ENCODE measurements around the gene DUSP8.
"Not testable (repeated sequence)": the region's sequence is repeated elsewhere in the genome, so short reads cannot be mapped to it uniquely, and the experiment has no call there.

Gene DUSP8

DNA sequence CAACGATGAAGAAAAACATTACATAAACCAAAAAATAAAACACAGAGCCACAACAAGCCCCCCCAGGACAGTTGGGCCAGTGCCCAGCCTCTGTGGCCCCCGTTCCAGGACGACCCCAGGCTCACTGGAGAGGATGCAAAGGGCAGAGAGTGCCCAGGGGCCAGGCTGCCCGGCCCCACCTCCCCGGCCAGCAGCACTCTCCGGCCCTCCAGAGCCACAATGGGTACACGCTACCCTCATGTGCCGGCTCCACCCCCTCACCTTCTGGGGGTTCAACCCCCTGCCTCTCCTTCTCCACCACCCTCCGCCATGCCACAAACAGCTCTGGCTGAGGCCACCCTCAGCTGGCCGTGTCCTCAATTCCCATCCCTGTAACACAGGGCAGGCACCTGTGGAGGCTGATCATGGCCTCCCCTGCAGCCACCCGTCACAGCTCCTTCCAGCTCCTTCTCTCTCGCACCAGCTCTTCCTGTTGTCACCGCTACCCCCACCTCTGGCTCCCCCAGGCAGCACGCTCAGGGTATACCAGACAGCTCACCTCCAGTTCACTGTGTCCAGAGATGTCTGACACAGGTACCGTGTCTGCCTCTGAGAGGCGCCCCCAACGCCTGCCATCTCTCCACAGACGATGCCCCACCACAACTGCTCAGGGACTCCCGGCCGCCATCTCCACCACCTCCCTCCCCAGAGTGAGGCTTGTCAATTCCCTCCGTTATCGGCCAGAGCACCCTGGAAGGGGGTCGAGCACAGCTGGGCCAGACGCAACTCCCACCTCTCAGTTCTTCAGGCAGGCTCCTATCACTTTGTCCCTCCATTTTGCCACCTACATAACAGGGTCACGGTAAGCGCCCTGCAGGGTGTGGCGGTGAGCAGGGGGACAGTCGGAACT lies 54.7 kb downstream of the DUSP8 start:
- H3K27ac ChIP-seq (ENCODE audit: low read depth, low read length): no peak overlapping the region
- no peak overlapping the region for H3K9ac ChIP-seq (ENCODE audit: low read depth, low read length)
- H3K27me3 ChIP-seq (ENCODE audit: insufficient read depth, low read length): no peaks in the 10 kb centered on the region
- H3K36me3 ChIP-seq (ENCODE audit: insufficient read depth, low read length): no peaks in the 10 kb centered on the region
- H3K4me1 ChIP-seq (ENCODE audit: insufficient read depth, low read length): peaks cover 7% of the 10 kb centered on the region
- H3K9me3 ChIP-seq (ENCODE audit: insufficient read depth, low read depth, low read length): no peaks in the 10 kb centered on the region
- 92% methylated on average over 28 of the region's 28 CpGs for WGBS
- H3K4me3 ChIP-seq (ENCODE audit: low read length): no peak overlapping the region

DNA sequence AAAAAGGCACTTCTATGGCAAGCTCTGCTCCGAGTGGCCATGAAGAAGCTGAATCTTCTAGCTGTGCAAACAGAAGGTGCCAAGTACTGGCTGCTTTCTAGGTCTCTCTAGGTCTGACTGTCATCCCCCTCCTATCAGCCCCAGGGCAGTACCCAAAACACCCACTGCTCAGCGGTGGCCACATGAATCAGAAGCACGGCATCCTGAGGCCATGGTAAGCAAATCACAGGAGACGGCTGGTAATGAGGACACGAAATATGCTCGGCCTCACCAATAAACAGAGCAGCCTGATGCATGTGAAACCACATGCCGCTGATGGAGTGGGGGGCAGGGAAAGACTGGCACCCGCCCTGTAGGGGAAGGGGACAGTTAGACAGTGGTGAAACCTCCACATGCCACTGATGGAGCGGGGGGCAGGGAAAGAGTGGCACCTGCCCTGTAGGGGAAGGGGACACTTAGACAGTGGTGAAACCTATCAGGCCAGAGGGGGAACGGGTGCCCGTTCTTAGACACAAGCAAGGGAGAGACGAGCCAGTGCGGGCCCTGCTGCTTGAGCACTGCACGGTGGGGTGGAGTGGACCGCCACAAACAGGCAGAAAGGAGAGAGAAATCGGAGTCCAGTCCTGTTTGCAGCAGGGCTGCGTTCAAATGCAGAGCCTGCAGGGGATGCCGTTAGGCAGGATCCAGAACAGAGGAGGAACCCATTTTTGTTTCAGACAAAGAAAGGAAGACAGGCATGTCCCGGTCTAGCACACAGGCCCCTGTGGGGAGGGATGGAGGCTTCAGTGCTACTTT lies 55.6 kb downstream of the DUSP8 start:
- WGBS: 86% methylated on average over 19 of the region's 19 CpGs
- no peaks in the 10 kb centered on the region for H3K27me3 ChIP-seq (ENCODE audit: insufficient read depth, low read length)
- H3K9me3 ChIP-seq (ENCODE audit: insufficient read depth, low read depth, low read length): no peaks in the 10 kb centered on the region
- no peak overlapping the region for H3K4me3 ChIP-seq (ENCODE audit: low read length)
- peaks cover 7% of the 10 kb centered on the region for H3K4me1 ChIP-seq (ENCODE audit: insufficient read depth, low read length)
- no peaks in the 10 kb centered on the region for H3K36me3 ChIP-seq (ENCODE audit: insufficient read depth, low read length)
- H3K9ac ChIP-seq (ENCODE audit: low read depth, low read length): no peak overlapping the region
- no peak overlapping the region for H3K27ac ChIP-seq (ENCODE audit: low read depth, low read length)

DNA sequence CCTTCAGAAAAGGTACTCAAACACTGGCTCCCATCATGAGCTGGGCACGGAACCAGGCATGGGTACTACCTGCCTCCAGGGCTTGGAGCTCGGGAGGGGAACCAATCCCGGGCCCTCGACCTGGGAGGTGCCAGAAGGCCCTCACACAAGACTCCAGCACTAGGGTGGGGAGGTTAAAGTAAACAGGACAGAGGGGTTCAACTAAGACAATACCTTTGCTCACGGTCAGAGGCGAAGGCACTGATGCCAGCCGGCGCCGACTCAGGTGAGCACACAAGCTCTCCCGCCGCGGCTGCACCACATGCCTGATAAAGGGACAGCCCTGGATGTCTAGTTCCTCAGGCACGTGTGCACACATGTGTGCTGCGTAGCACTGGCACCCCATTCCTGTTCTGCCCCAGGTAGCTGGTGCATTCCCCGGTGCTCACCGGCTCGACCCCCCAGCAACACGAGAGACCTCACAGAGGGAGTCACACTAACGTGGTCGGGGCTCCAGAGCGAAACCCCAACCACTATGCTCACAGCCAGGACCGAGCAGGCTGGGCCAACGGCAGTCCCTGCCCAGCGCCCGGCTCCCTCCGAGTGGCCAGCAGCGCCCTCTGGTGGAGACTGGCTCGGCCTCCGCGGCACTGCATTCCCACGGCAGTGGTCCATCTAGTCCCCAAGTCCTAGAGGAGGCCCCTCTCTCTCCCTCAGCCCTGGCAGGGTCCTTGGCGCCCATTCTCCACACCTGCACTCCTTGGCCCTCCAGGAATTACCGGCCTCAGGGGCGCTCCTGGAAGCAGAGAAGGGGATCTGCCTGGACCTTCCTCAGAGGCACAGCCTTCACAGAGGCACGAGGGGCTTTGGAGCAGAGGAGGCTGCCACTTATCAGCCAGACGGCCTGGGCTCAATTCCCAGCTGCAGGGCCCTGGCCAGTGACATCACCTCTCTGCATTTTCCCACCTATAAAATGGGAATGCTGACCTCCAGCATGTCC lies 56.7 kb downstream of the DUSP8 start:
- WGBS: 46% methylated on average over 36 of the region's 36 CpGs
- Histone ChIP-seq H3K4me3 (ENCODE audit: low read length) (no peak overlapping the region), H3K9me3 (ENCODE audit: insufficient read depth, low read depth, low read length) (no peaks in the 10 kb centered on the region), H3K36me3 (ENCODE audit: insufficient read depth, low read length) (no peaks in the 10 kb centered on the region), H3K4me1 (ENCODE audit: insufficient read depth, low read length) (peaks cover 7% of the 10 kb centered on the region), H3K9ac (ENCODE audit: low read depth, low read length) (no peak overlapping the region), H3K27me3 (ENCODE audit: insufficient read depth, low read length) (no peaks in the 10 kb centered on the region), H3K27ac (ENCODE audit: low read depth, low read length) (no peak overlapping the region)

DNA sequence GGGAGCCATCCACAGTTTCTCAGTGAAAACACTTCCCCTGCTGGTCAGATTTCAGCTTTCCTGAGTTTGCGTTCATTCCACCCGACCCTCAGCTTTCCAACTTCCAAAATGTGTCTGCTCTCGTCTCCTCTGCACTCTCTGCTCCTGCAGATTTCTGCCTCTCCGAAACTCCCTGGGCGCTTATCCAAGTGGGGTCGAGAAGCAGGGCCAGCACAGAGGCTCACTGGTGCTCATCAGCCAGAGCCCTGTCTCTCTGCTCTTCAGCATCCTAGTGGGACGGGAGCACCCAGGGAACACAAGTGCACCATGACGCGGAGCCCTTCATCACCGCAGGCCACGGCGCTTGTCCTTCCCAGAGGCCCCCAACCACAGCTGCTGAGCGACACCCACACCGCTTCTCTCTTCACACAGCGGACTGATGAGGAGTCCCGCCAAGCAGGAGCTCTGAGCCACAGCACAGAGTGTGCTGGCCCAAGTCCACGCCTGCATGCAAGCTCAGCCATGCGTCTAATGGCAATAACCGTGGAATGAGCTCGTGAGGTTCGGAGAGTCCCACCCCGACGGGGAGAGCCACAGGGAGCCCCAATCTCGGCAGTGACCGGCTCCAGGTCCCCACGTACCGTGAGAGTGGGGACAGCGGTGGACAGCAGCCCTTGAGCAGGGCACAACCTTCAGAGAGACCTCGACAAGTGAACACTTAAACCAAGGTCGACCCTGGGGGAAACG lies 57.6 kb downstream of the DUSP8 start:
- Histone ChIP-seq H3K27ac (ENCODE audit: low read depth, low read length) (no peak overlapping the region), H3K9ac (ENCODE audit: low read depth, low read length) (no peak overlapping the region), H3K4me1 (ENCODE audit: insufficient read depth, low read length) (peaks cover 7% of the 10 kb centered on the region), H3K27me3 (ENCODE audit: insufficient read depth, low read length) (no peaks in the 10 kb centered on the region), H3K36me3 (ENCODE audit: insufficient read depth, low read length) (no peaks in the 10 kb centered on the region), H3K9me3 (ENCODE audit: insufficient read depth, low read depth, low read length) (no peaks in the 10 kb centered on the region), H3K4me3 (ENCODE audit: low read length) (no peak overlapping the region)
- 95% methylated on average over 31 of the region's 31 CpGs for WGBS

DNA sequence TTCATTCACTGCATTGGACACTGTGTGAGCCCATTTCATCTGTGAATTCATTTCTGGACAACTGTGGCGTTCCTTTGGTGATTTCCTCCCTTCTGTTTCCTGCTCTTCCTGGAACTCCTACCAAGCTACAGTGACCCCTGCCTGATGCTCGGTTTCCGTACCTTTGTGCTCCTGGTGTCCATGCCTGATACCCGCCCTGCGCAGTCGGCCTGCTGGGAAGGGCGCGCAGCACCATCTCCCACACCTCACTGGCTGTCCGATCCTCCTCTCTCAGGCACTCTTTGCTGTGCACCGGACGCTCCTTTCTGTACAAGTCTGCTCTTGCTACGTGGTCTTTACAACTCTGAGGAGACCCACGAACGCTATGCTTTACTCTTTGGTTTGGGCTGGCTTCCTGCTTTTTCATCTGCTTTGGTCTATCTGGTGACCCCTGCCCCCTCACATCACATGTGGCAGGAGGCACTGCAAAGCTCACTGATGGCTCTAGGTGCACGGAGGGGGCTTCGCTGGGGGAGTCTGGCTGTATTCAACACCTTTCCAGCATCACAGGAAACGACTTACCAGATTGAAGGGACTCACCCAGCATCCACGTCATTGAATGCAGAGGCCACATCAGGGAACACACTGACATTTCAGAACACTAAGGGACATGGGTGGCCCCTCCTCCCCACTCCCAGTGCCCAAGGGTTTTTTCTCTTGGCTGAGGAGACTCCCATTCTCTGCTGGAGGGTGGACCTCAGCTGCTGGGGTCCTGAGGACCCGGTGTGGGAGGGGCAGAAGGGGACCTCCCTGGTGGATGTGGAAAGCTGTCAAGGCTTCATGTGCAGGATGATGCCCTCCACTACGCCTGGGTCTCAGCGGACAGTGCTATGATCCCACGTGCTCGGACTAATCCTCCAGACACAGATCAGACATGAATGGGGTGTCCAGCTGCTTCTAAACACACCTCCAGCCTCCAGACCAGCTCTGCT lies 58.5 kb downstream of the DUSP8 start:
- no peaks in the 10 kb centered on the region for H3K36me3 ChIP-seq (ENCODE audit: insufficient read depth, low read length)
- no peak overlapping the region for H3K9ac ChIP-seq (ENCODE audit: low read depth, low read length)
- peaks cover 7% of the 10 kb centered on the region for H3K4me1 ChIP-seq (ENCODE audit: insufficient read depth, low read length)
- no peaks in the 10 kb centered on the region for H3K27me3 ChIP-seq (ENCODE audit: insufficient read depth, low read length)
- no peak overlapping the region for H3K27ac ChIP-seq (ENCODE audit: low read depth, low read length)
- WGBS: 94% methylated on average over 23 of the region's 23 CpGs
- no peaks in the 10 kb centered on the region for H3K9me3 ChIP-seq (ENCODE audit: insufficient read depth, low read depth, low read length)
- no peak overlapping the region for H3K4me3 ChIP-seq (ENCODE audit: low read length)

DNA sequence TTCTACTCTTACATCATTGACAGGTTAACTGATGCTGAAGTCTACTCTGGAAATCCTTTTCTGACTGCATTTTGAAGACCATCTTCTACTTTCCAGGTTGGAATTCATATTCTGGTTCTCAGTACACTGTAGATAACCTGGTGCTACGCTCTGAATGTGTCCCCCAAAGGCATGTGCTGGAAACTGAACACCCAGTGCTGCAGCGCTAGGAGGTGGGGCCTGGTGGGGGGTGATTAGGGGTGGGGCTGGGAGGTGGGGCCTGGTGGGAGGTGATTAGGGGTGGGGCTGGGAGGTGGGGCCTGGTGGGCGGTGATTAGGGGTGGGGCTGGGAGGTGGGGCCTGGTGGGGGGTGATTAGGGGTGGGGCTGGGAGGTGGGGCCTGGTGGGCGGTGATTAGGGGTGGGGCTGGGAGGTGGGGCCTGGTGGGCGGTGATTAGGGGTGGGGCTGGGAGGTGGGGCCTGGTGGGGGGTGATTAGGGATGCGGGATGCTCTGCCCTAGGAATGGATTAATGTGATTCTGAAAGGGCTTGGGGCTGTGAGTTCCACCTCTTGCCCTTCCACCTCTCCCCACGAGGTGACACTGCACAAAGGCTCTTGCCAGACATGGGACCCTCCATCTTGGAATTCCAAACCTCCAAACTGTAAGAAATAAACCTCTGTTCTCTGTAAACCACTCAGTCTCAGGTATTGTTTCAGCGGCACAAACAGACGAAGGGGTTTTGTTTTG lies 59.4 kb downstream of the DUSP8 start:
- not testable (repeated sequence) for H3K9me3 ChIP-seq (ENCODE audit: insufficient read depth, low read depth, low read length); H3K27me3 ChIP-seq (ENCODE audit: insufficient read depth, low read length); H3K9ac ChIP-seq (ENCODE audit: low read depth, low read length); H3K4me1 ChIP-seq (ENCODE audit: insufficient read depth, low read length); H3K27ac ChIP-seq (ENCODE audit: low read depth, low read length); H3K36me3 ChIP-seq (ENCODE audit: insufficient read depth, low read length); H3K4me3 ChIP-seq (ENCODE audit: low read length)
- WGBS: 68% methylated on average over 5 of the region's 9 CpGs

DNA sequence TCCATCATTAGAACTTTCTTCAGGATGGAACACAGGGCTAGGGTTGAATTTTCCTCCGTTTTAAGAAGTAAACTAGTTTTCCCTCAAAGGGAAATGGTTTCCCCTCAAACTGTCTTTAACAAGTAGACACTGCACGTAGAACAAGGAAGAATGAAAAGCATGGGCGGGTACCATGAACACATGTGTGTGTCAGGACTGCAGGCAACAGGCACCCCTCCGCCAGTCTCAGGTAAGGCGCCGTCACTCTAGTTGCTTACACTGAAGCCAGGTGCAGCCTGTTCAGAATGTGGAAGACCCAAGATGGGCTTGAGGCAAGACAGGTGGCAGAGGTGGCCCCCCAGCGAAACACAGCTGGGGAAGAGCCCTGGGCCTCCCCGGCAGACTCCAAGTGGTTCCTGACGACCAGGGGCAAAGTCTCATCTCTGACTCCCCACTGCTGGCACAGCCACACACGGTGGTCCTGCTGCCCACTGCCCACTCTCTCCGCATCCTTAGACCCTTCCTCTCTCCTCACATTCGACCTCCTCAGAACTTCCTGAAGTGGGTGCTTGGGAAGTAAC lies 60.1 kb downstream of the DUSP8 start:
- Histone ChIP-seq H3K9me3 (ENCODE audit: insufficient read depth, low read depth, low read length) (no peaks in the 10 kb centered on the region), H3K4me3 (ENCODE audit: low read length) (no peak overlapping the region), H3K36me3 (ENCODE audit: insufficient read depth, low read length) (no peaks in the 10 kb centered on the region), H3K4me1 (ENCODE audit: insufficient read depth, low read length) (peaks cover 13% of the 10 kb centered on the region), H3K27me3 (ENCODE audit: insufficient read depth, low read length) (no peaks in the 10 kb centered on the region), H3K27ac (ENCODE audit: low read depth, low read length) (no peak overlapping the region), H3K9ac (ENCODE audit: low read depth, low read length) (no peak overlapping the region)
- 86% methylated on average over 12 of the region's 12 CpGs for WGBS

DNA sequence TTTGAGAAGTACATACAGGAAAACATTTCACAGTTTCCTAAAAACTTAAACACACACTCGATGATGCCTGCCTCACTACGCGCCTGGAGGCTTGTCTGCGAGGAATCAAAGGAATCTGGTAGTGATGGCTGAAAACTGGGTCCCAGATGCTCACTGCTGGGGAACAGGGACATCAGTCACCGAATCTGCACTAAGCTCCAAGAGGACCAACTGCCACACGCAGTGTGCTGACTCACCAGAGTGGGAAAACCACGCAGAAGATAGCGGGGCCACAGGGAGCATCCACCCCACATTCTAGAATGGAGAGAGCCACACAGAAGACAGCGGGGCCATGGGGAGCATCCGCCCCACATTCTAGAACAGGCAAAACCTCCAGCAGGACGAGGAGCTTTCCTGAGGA lies 61.1 kb downstream of the DUSP8 start:
- Histone ChIP-seq H3K9ac (ENCODE audit: low read depth, low read length) (no peak overlapping the region), H3K27me3 (ENCODE audit: insufficient read depth, low read length) (no peaks in the 10 kb centered on the region), H3K9me3 (ENCODE audit: insufficient read depth, low read depth, low read length) (no peaks in the 10 kb centered on the region), H3K27ac (ENCODE audit: low read depth, low read length) (no peak overlapping the region), H3K4me3 (ENCODE audit: low read length) (no peak overlapping the region), H3K36me3 (ENCODE audit: insufficient read depth, low read length) (no peaks in the 10 kb centered on the region), H3K4me1 (ENCODE audit: insufficient read depth, low read length) (peaks cover 13% of the 10 kb centered on the region)
- WGBS: 79% methylated on average over 11 of the region's 11 CpGs

DNA sequence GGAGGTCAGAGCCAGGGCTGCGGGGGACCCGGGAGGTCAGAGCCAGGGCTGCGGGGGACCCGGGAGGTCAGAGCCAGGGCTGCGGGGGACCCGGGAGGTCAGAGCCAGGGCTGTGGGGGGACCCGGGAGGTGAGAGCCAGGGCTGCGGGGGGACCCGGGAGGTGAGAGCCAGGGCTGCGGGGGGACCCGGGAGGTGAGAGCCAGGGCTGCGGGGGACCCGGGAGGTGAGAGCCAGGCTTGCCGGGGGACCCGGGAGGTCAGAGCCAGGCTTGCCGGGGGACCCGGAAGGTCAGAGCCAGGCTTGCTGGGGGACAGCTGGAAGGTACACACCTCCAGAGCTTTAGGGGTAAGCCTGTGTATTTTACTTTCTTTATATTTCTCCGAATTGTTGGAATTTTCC lies 61.7 kb downstream of the DUSP8 start:
- 92% methylated on average over 14 of the region's 18 CpGs for WGBS
- not testable (repeated sequence) for H3K27me3 ChIP-seq (ENCODE audit: insufficient read depth, low read length); H3K9me3 ChIP-seq (ENCODE audit: insufficient read depth, low read depth, low read length); H3K27ac ChIP-seq (ENCODE audit: low read depth, low read length); H3K9ac ChIP-seq (ENCODE audit: low read depth, low read length); H3K36me3 ChIP-seq (ENCODE audit: insufficient read depth, low read length); H3K4me3 ChIP-seq (ENCODE audit: low read length)
- H3K4me1 ChIP-seq (ENCODE audit: insufficient read depth, low read length): peaks cover 13% of the 10 kb centered on the region

Measured in HUES64 (cell line).